ENCODE measurements around the gene TMEM14C. TPM values are rescaled to one million over a fixed set of nuclear protein-coding genes. Genes with fewer than 3 reads are reported as not detected.
"Not testable (repeated sequence)": the region's sequence is repeated elsewhere in the genome, so short reads cannot be mapped to it uniquely, and the experiment has no call there.

The TMEM14C gene
- polyA plus RNA-seq, 1 donor: 91.3 TPM

DNA sequence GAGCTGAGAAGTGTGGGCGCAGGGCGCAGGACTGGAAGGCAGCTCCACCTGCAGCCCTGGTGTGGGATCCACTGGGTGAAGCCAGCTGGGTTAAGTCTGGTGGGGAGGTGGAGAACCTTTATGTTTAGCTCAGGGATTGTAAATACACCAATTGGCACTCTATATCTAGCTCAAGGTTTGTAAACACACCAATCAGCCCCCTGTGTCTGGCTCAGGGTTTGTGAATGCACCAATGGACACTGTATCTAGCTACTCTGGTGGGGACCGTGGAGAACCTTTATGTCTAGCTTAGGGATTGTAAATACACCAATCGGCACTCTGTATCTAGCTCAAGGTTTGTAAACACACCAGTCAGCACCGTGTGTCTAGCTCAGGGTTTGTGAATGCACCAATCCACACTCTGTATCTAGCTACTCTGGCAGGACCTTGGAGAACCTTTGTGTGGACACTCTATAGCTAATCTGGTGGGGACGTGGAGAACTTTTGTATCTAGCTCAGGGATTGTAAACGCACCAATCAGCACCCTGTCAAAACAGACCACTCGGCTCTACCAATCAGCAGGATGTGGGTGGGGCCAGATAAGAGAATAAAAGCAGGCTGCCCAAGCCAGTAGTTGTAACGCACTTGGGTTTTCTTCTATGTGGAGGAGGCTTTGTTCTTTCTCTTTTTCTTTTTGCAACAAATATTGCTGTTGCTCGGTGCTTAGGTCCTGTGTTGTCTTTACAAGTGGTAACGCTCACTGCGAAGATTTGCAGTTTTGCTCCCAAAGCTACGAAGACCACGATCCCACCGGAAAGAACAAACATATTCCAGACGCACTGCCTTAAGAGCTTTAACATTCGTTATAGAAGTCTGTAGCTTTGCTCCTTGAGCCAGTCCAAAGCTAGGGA, 1.7 kb upstream of the TMEM14C start:
- DNase-seq: not testable (repeated sequence)

DNA sequence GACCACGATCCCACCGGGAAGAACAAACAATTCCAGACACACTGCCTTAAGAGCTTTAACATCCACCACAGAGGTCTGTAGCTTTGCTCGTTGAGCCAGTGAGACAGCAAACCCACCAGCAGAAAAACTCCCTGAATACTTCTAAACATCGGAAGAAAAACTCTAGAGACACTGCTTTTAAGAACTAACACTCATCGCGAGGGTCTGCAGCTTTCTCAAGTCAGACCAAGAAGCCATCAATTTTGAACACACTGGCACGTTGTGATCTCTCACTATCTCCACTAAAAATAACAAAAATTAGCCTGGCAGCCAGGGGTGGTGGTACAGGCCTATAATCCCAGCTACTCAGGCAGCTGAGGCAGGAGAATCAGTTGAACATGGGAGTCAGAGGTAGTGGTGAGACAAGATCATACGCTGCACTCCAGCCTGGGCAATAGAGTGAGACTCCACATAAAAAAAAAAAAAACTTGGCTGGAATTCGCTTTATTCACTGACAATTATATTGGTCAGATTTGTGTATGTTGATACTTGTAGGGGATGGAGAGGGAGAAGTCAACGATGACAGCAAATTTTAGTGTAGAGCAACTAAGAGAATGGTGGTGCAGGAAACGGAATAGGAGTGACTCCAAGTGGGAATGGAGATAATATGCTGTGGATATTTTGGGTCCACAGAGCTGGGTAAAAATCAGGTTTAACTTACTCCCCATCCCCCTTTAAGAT, 860 bp upstream of the TMEM14C start:
- no peak for DNase-seq

DNA sequence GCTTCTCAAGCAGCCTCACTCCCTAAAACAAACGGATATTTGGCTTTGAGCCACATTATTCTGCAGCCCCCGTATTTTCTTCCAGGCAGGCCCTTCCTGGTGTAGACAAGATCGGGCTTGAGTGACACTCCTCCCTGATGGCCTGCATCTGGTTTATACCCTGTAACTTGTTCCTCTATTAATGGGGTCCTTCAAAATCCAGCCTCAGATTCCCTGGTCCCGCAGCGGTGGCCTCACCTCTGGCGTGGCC, 375 bp upstream of the TMEM14C start:
- DNase-seq: no peak

DNA sequence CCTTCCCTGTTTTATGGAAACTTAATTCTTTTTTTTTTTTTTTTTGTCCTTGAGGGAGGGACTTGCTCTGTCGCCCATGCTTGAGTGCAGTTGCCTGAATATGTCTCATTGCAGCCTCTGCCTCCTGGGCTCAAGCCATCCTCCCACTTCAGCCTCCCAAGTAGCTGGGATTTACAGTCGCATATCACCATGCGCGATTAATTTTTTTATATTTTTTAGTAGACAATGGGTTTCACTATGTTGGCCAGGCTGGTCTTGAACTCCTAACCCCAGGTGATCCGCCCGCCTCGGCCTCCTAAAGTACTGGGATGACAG, 654 bp downstream of the TMEM14C start:
- no peak for DNase-seq

DNA sequence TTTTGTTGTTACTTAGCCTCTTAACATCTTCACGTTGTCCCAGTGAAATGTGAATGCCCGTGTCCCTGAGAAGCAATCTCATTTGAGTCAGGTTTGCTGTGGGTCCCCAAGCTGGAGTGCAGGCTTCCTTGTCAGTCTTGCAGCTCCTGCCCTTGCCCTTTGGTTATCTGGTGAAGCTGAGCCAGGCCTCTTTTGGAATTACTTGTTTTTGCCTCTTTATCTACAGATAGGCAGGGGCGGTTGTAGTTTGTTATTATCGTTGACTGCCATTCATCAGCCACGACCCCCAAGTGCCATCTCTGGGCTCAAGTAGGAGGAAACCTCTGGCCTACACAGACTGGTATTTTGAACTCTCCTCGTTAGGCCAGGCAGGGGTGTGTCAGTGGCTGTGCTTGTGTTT, 2.2 kb downstream of the TMEM14C start:
- no peak for DNase-seq

DNA sequence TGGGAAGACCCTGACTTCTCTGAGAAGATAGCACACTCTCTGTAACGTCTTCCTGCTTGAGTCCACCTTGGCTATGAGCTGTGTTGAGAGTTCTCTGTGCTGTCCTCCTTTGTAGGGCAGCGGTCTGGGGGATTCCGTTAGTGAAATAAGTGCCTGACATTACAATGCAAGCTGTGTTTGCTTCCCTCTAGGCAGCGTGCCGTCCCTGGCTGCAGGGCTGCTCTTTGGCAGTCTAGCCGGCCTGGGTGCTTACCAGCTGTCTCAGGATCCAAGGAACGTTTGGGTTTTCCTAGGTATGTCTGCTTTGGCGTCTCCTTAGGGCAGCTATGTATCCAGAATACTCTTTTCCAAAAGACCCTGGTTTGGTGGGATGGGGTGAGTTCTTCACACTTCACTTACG, 2.8 kb downstream of the TMEM14C start:
- DNase-seq: no peak

DNA sequence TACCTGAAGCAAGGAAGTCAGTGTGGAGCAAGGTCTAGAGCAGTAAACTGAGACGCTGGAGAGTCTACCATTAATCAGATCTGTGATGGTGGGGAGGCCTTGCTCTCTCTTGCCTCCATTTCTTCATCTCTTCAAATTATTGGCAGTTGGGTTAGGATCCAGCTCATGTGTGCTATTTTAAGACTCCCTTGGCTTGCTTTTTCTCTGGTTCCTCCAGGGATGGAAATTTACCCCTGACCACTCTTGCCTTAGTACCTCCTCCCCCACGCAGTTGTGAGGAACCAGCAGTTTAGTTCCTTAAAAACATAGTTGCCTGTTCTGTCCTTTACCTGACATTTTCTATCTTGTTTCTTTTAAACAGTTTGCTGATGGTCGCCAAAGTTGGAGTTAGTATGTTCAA, 7.4 kb downstream of the TMEM14C start:
- no peak for DNase-seq

DNA sequence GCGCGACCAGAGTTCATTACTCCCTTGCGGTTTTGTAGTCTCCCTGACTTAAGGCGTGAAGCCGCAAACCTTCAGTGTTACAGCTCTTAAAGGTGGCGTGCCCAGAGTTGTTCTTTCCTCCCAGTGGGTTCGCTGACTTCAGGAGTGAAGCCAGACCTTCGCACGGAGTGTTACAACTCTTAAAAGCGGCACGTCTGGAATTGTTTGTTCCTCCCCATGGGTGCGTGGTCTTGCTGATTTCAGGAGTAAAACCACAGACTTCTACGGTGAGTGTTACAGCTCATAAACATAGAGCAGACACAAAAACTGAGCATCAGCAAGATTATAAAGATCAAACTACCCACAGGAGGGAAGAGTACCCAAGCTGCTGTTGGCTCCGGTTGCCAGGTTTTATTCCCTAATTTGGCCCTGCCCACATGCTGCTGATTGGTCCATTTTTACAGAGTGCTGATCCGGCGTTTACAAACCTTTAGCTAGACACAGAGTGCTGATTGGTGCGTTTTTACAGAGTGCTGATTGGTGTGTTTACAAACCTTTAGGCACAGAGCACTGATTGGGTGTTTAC, 10.4 kb downstream of the TMEM14C start:
- DNase-seq: no peak

DNA sequence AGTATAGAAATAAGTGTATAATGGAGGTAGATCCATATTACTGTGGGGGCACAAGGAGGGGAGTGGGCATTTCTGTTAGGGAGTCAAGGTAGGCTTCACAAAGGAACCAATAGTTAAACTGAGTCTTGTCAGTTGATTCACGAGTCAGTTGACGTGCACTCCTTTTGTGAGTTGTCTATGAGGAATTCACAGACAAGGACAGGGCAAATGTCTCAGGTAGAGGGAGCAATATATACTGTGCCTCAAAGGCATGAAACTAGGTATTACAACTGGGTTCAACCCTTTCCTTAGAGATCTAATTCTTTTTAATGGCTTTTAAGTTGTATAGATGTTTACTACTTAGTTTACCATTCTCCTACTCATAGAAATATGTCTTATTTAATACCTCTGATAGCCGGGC, 11.0 kb downstream of the TMEM14C start:
- no peak for DNase-seq

DNA sequence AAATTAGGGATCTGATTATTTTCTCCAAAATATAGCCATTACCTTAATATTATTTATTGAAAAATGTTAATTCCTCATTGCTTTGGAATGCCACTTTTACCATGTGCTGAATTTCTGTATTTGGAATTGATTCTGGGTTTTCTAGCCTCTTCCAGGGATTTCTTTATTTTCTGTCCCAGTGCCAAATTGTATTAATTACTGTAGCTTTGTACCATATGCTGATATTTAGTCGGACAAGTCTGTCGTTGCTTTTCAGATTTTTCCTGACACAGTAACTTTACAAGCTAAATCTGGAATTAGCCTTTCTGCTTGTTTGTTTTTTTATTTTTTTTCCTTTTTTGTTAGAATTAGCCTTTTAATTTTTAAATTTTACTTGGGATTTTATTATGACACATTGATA, 13.9 kb downstream of the TMEM14C start:
- no peak for DNase-seq

DNA sequence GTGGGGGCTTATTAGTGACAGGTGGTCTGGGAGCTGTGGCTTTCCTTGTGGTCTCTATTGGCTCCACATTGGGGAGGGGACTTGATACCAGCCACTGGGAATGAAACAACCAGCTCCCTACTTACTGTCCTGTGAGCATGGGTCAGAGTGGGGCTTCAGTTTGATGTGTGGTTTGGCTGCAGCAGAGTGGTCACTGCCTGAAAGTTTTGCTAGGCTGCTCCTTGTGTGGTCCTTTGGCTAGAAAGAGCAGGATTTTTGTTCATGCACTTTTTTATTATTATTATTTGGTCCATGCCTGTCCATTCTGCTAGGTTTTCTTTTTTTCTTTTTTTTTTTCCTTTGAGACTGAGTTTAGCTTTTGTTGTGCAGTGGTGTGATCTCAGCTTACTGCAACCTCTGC, 17.2 kb downstream of the TMEM14C start:
- no peak for DNase-seq

DNA sequence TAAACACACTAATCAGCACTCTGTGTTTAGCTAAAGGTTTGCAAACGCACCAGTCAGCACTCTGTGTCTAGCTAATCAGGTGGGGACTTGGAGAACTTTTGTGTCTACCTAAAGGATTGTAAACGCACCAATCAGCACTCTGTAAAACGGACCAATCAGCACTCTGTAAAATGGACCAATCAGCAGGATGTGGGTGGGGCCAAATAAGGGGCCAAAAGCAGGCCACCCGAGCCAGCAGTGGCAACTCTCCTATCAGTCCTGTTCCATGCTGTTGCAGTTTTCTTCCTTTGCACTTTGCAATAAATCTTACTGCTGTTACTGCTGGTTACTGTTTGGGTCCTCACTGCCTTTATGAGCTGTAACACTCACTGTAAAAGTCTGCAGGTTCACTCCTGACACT, 18.8 kb downstream of the TMEM14C start:
- not testable (repeated sequence) for DNase-seq

DNA sequence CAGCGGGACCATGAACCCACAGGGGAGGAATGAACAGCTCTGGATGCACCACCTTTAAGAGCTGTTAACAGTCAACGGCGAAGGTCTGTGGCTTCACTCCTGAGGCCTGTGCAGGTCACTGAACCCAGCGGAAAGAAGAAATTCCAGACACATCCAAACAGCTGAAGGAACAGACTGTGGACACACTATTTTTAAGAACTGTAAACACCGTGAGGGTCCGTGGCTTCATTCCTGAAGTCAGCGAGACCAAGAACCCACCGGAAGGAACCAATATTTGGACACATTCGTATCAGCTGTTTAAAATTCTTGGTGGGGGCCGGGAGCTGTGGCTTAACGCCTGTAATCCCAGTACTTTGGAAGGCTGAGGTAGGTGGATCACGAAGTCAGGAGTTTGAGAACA, 19.4 kb downstream of the TMEM14C start:
- DNase-seq: no peak

DNA sequence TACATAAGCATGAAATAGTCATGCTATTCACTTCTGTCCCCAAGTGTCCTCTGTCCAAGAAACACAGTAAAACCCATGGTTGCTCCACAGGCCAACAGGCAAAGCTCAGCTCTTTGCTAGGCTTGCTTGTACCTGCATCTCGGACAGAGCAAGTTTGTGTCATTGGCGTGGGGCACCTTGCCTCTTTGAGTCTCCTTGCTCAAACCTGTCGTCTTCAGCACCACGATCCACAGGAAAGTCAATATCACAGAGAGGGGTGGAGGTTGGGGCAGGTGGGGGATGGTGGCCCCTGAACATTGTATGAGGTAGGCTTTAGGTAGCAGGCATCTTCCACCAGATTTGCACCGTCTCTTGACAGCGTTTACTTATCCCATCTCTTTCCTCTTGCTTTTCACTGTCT, 20.6 kb downstream of the TMEM14C start:
- no peak for DNase-seq

DNA sequence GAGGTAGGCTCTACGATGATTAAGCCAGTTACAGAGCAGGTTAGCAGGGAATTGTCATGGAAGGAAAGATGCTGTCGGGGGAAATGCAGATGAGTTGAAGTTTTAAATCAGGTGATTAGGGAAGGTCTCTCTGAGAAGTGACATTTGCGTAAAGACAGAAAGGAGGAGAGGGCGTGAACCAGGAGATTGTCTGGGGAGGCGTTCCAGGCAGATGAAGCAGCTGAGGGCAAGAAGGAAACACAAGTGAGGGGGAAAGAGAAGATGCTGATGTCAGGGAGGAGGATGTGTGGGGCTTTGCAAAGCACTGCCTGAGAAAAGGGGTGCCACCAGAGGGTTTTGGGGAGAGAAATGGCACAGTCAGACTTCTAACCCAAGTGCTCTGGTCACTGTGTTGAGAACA, 22.2 kb downstream of the TMEM14C start:
- DNase-seq: no peak

DNA sequence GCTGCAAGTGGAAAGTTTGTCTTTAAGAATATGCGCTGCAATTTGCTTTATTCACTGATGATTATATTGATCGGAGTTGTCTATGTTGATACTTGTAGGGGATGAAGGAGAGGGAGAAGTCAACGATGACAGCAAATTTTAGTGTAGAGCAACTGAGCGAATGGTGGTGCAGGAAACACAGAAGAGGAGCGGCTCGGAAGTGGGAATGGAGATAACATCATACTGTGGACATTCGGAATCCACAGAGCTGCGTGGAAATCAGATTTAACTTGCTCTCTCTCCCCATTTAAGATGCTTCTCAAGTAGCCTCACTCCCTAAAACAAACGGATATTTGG, 24.0 kb downstream of the TMEM14C start:
- DNase-seq: no peak

DNA sequence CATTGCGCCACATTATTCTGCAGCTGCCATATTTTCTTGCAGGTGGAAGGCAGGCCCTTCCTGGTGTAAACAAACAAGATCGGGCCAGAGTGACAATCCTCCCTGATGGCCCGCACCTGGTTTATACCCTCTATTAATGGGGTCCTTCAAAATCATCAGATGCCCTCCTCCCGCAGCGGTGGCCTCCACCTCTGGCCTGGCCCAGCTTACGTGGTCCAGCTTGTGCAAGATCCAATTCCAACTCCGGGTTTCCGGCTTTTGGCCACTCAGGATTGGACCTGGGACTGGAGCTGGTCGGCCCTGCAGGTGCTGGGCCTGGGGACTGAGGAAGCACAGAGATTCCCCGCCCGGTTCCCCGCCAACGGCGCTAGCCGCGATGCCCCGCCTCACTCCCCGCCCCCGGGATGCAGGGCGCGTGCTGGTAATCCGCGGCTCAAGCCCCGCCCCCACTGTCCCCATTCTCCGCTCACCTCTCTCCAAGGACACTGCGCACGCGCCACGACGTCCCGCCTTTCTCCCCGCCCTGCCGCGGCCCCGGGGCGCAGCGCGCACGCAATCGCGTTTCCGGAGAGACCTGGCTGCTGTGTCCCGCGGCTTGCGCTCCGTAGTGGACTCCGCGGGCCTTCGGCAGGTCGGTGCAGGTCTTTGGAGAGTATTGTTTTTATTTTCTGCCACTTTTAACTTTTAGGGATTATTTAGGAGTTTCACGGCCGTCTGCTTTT, 24.5 kb downstream of the TMEM14C start, which contains the start of gene TMEM14B:
TSS of gene TMEM14B (plus strand) at position 555 of the 722 bp plus-strand sequence. CDS start 1,441 bp downstream, outside the sequence.
- peak; percentile 99 for DNase-seq

DNA sequence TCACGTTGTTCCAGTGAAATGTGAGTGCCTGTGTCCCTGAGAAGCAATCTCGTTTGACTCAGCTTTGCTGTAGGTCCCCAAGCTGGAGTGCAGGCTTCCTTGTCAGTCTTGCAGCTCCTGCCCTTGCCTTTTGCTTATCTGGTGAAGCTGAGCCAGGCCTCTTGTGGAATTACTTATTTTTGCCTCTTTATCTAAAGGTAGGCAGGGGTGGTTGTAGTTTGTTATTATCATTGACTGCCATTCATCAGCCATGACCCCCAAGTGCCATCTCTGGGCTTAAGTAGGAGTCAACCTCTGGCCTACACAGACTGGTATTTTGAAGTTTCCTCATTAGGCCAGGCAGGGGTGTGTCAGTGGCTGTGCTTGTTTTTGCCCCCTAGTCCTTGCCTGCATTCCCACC, 26.9 kb downstream of the TMEM14C start:
- no peak for DNase-seq

DNA sequence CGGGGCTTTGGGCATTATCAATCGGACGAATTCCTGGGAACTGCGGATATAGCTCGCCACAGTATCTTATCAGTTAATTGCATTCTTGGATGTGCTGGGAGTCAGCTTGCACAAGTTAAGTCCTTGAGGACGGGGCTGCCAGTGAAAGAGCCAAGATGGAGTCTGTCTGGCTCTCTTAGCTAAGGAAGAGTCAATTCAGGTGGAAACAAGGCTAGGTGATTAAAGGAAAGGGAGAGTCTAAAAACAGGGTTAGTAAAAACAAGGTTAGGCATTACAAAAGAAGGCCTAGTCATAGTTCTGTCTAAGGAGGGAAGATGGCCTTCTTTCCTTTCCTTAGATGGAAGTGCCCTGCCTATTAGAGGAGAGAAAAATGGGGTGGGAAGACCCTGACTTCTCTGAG, 27.7 kb downstream of the TMEM14C start:
- DNase-seq: not testable (repeated sequence)

DNA sequence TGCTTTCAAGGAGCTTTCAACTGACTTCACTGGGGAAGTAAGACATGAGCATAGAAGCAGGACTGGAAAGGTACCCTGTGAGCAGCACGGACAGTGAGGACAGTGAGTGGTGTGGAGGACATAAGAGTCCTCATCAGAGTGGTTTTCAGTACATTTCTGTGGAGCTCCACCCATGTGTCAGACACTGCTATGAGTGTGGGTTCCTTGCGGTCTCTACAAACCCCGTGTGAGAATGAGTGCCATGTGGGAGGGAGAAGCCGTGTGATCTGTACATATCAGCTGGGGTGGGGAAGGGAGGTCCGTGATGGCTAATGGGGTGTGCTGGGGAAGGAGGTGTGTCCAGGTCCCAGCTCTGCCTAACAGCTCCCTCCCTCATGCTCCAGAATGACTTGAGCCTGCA, 28.9 kb downstream of the TMEM14C start:
- not testable (repeated sequence) for DNase-seq

DNA sequence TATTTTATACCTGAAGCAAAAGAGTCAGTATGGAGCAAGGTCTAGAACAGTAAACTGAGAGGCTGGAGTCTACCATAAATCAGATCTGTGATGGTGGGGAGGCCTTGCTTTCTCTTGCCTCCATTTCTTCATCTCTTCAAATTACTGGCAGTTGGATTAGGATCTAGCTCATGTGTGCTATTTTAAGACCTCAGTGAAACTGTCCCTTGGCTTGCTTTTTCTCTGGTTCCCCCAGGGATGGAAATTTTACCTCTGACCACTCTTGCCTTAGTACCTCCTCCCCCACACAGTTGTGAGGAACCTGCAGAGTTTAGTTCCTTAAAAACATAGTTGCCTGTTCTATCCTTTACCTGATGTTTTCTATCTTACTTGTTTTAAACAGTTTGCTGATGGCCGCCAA, 33.2 kb downstream of the TMEM14C start:
- DNase-seq: no peak

DNA sequence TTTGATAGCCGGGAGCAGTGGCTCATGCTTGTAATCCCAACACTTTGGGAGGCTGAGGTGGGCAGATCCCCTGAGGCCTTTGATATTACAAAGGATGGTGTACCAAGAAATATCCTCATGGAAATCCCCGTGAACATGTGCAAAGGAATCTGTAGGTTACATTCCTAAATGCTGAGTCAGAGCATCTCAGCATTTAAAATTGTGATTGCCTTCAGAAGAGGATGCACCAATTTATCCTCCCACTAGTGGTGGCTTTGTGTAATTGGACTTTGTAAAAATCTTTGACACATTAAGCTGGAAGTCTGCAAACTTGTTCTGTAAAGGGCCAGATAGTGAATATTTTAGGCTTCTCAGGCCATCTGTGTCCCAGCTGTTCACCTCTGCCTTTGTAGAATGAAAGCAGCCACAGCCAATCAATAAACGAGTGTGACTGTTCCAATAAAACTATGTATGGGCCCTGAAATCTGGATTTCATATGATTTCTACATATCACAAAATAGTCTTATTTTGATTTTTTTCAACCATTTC, 36.5 kb downstream of the TMEM14C start:
- DNase-seq: no peak

DNA sequence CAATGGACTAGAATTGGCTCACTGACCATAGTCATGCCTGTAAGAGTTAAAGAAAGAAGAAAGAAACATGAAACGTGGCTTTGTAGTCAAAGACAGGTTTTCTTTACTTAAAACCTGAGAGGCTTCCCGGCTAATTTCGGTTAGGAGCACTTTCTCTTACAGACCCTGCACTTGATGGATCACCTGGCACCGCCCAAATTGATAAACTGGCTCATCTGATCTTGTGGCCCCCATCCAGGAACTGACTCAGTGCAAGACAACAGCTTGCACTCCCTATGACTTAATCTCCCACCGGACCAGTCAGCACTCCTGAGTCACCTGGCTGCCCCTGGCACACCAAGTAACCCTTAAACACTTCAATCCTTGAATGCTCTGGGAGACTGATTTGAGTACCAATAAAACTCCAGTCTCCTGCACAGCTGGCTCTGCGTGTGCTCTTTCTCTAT, 37.0 kb downstream of the TMEM14C start:
- DNase-seq: no peak
